Gastroesophageal sphincter (tissue), 4 donors: ENCODE data around the gene STK32C. TPM values are rescaled to one million over a fixed set of nuclear protein-coding genes. Genes with fewer than 3 reads are reported as not detected.
A peak's percentile ranks its signal among the peaks of the same experiment; 100 is the strongest.
"Not testable (repeated sequence)": the region's sequence is repeated elsewhere in the genome, so short reads cannot be mapped to it uniquely, and the experiment has no call there.

Experiments
- ATAC-seq: fragments of 150-250 bp; one replicate; pipeline ENCODE4 v1.9.1; 2016; ENCODE audit warnings: mild to moderate bottlenecking, moderate library complexity
- H3K27ac ChIP-seq, 4 donors: fragments of 200-600 bp; sonication (generic) in 3 of 4; 1 replicate in 3 of 4; 2 replicates in 1 of 4; pipeline ENCODE4 v1.5.1; 2016 to 2019
- H3K27me3 ChIP-seq: fragments of 200-600 bp; sonication (generic); one replicate; pipeline ENCODE4 v1.5.1; 2019
- H3K36me3 ChIP-seq, 2 donors: fragments of 200-600 bp; sonication (generic); one replicate each; pipeline ENCODE4 v1.5.1; 2019; ENCODE audit warnings: control low read depth in 1 of 2
- H3K4me1 ChIP-seq, 3 donors: fragments of 200-600 bp; sonication (generic); 1 replicate in 2 of 3; 2 replicates in 1 of 3; pipeline ENCODE4 v1.5.1; 2016 to 2019; ENCODE audit warnings: control low read depth in 2 of 3
- H3K4me3 ChIP-seq, 2 donors: fragments of 200-600 bp; sonication (generic); one replicate each; pipeline ENCODE4 v1.5.1; 2019; ENCODE audit warnings: mild to moderate bottlenecking in 1 of 2, moderate library complexity in 1 of 2
- H3K9me3 ChIP-seq, 3 donors: fragments of 200-600 bp; sonication (generic); one replicate each; pipeline ENCODE4 v1.5.1; 2017 to 2019; ENCODE audit warnings: control low read depth in 2 of 3
- EP300 ChIP-seq: sonication (generic); formaldehyde crosslinking; IDR thresholded peaks from one replicate; pipeline ENCODE4 v1.6.1; 2017; ENCODE audit warnings: antibody characterized with exemption, mild to moderate bottlenecking
- POLR2A ChIP-seq, 2 donors: fragments of 450-650 bp; IDR thresholded peaks; one replicate each; pipeline ENCODE4 v1.6.1; 2017; ENCODE audit warnings: antibody characterized with exemption in 2 of 2, mild to moderate bottlenecking in 2 of 2, moderate library complexity in 1 of 2
- POLR2AphosphoS5 ChIP-seq: sonication (generic); formaldehyde crosslinking; IDR thresholded peaks from one replicate; pipeline ENCODE4 v1.6.1; 2017; ENCODE audit warnings: antibody characterized with exemption
- WGBS, 2 donors: methylation state at CpG; one replicate each; pipeline ENCODE4 v1.1.5; 2018; ENCODE audit warnings: low coverage in 1 of 2; 5-methylcytosine and 5-hydroxymethylcytosine counted together
- total RNA-seq, 4 donors: library from RNA; depleted of rRNA; stranded (reverse); fragments of >200 nt; gene quantifications; one replicate each; pipeline ENCODE4 v1.1.0, GENCODE V29; 2016
- TF ChIP-seq, protein P1 (sequence below), 4 experiments: fragments of 200-600 bp in 2 of 4; fragments of 450-650 bp in 2 of 4; sonication (generic) in 1 of 4; IDR thresholded peaks; one replicate each; pipeline ENCODE4 v1.5.1; 2017 to 2019; ENCODE audit warnings: antibody characterized with exemption in 4 of 4, mild to moderate bottlenecking in 2 of 4, moderate library complexity in 2 of 4

The STK32C gene
- total RNA-seq, 4 donors from 2014 or later: 3.8 to 13.0 (median 5.1) TPM

- no peak overlapping the region for H3K27ac ChIP-seq
- H3K4me3 ChIP-seq: no peak overlapping the region
- 86 to 92% methylated on average over 2 to 9 of the region's 28 CpGs for WGBS, 2 donors
- H3K36me3 ChIP-seq: no peaks in the 10 kb centered on the region
- H3K9me3 ChIP-seq: no peaks in the 10 kb centered on the region
- peaks cover 0 to 20% (median 0%) of the 10 kb centered on the region in 3 donors for H3K4me1 ChIP-seq
- TF ChIP-seq EP300 (no peak), POLR2A (IDR thresholded peaks at IDR 0.05) (no peak), POLR2AphosphoS5 (no peak)
- TF ChIP-seq, protein P1, sequence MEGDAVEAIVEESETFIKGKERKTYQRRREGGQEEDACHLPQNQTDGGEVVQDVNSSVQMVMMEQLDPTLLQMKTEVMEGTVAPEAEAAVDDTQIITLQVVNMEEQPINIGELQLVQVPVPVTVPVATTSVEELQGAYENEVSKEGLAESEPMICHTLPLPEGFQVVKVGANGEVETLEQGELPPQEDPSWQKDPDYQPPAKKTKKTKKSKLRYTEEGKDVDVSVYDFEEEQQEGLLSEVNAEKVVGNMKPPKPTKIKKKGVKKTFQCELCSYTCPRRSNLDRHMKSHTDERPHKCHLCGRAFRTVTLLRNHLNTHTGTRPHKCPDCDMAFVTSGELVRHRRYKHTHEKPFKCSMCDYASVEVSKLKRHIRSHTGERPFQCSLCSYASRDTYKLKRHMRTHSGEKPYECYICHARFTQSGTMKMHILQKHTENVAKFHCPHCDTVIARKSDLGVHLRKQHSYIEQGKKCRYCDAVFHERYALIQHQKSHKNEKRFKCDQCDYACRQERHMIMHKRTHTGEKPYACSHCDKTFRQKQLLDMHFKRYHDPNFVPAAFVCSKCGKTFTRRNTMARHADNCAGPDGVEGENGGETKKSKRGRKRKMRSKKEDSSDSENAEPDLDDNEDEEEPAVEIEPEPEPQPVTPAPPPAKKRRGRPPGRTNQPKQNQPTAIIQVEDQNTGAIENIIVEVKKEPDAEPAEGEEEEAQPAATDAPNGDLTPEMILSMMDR (IDR thresholded peaks at IDR 0.05): no peak
- no peak for ATAC-seq
- H3K27me3 ChIP-seq: no peaks in the 10 kb centered on the region
These were observed 10.9 kb downstream of the STK32C start for GRCh38 chr10:132296666-132297443.

DNA sequence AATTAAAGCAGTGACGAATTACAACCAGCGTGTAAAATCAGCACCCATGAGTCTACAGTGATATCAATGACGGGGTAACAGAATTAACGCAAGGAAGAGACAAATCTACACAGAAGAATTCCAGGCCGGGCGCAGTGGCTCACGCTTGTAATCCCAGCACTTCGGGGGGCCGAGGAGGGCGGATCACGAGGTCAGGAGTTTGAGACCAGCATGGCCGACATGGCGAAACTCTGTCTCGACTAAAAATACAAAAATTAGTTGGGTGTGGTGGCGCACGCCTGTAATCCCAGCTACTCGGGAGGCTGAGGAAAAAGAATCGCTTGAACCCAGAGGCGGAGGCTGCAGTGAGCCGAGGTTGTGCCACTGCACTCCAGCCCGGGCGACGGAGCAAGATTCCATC lies 12.3 kb downstream of the STK32C start:
- peaks cover 0 to 20% (median 0%) of the 10 kb centered on the region in 3 donors for H3K4me1 ChIP-seq

GRCh38 chr10:132294561-132295318 lies 13.0 kb downstream of the STK32C start:
- Histone ChIP-seq H3K27ac (no peak overlapping the region), H3K9me3 (no peaks in the 10 kb centered on the region), H3K36me3 (no peaks in the 10 kb centered on the region), H3K27me3 (no peaks in the 10 kb centered on the region), H3K4me3 (no peak overlapping the region), H3K4me1 (peaks cover 0 to 20% (median 0%) of the 10 kb centered on the region in 3 donors)
- 56 to 87% methylated on average over 3 to 12 of the region's 23 CpGs for WGBS, 2 donors
- no peak for ATAC-seq
- TF ChIP-seq EP300 (no peak), POLR2AphosphoS5 (no peak), POLR2A (IDR thresholded peaks at IDR 0.05) (no peak)
- TF ChIP-seq, protein P1 (IDR thresholded peaks at IDR 0.05): no peak

More for the DNA sequence above, 12.3 kb downstream of the STK32C start:
- H3K9me3 ChIP-seq, H3K27ac ChIP-seq, ATAC-seq, H3K4me3 ChIP-seq, H3K27me3 ChIP-seq, H3K36me3 ChIP-seq: not testable (repeated sequence)
- 90 to 92% methylated on average over 22 of the region's 23 CpGs for WGBS, 2 donors

GRCh38 chr10:132293813-132294520 lies 13.8 kb downstream of the STK32C start:
- H3K27ac ChIP-seq: peak overlapping the region in 2 of 4 donors; percentile 43 to 58

More at GRCh38 chr10:132293813-132294520, 13.8 kb downstream of the STK32C start:
- no peaks in the 10 kb centered on the region for H3K27me3 ChIP-seq
- no peaks in the 10 kb centered on the region for H3K36me3 ChIP-seq
- H3K9me3 ChIP-seq: peaks cover 0 to 7% (median 0%) of the 10 kb centered on the region in 3 donors
- TF ChIP-seq POLR2AphosphoS5 (no peak), EP300 (no peak)
- TF ChIP-seq, protein P1 (IDR thresholded peaks at IDR 0.05): no peak
- H3K4me1 ChIP-seq: peaks cover 0 to 20% (median 0%) of the 10 kb centered on the region in 3 donors
- H3K4me3 ChIP-seq: no peak overlapping the region
- no peak for ATAC-seq
- WGBS, 2 donors: 64 to 76% methylated on average over 11 to 23 of the region's 25 CpGs
